ENCODE results near the gene FAM107B.

Gene FAM107B

GRCh38 chr10:14536241-14537213, 238.2 kb downstream of the FAM107B start (continued):
- TF ChIP-seq ZNF398 (tag by site-specific recombination; IDR thresholded peaks at IDR 0.05), result no peak
- TF ChIP-seq ZNF16 (tag by site-specific recombination; IDR thresholded peaks at IDR 0.05; ENCODE audit: low read depth), result no peak
- no peak for TF ChIP-seq ZXDB (tag by site-specific recombination; IDR thresholded peaks at IDR 0.05)
- peak; percentile 73; the same call in 1 of the 2 replicates for TF ChIP-seq IKZF3 (tag by site-specific recombination; IDR thresholded peaks at IDR 0.05)
- TF ChIP-seq ZNF48 (tag by site-specific recombination; IDR thresholded peaks at IDR 0.05), result no peak
- TF ChIP-seq YY2 (tag by site-specific recombination; IDR thresholded peaks at IDR 0.05), result no peak
- no peak for TF ChIP-seq ZNF555 (tag by site-specific recombination; conservative IDR thresholded peaks at IDR 0.05)
- TF ChIP-seq ZNF366 (tag by site-specific recombination; conservative IDR thresholded peaks at IDR 0.05), result no peak
- no peak for TF ChIP-seq ZNF768 (tag by site-specific recombination; IDR thresholded peaks at IDR 0.05)

GRCh38 chr10:14535457-14536130, 239.1 kb downstream of the FAM107B start:
- ChIA-PET CTCF (interaction anchor here (0.7 to 4.5 kb wide), 7 partner anchors 17 to 786 kb away, joined by 3 to 26 read pairs (median 3); no protein-coding TSS in a partner anchor), POLR2A (no interaction called here)
- no peak overlapping the region for H3K4me3 ChIP-seq (ENCODE audit: low read depth, low read length)
- H3K36me3 ChIP-seq (ENCODE audit: control insufficient read depth in 2 of 2, insufficient read depth in 1 of 2, low read length in 2 of 2), result no peaks in the 10 kb centered on the region; a peak in 1 of 3 replicates
- no peak for TF ChIP-seq OSR2 (tag by site-specific recombination; IDR thresholded peaks at IDR 0.05)
- no peak for TF ChIP-seq ZNF704 (tag by site-specific recombination; IDR thresholded peaks at IDR 0.05)
- no peak for TF ChIP-seq SP2 (tag by site-specific recombination; IDR thresholded peaks at IDR 0.05)
- TF ChIP-seq HIC1 (tag by site-specific recombination; IDR thresholded peaks at IDR 0.05), result no peak
- H3K9me3 ChIP-seq (ENCODE audit: control insufficient read depth, insufficient read depth, low read depth, low read length), result no peaks in the 10 kb centered on the region
- H3K4me1 ChIP-seq (ENCODE audit: control insufficient read depth, insufficient read depth, low read length), result no peaks in the 10 kb centered on the region
- H3K27ac ChIP-seq (ENCODE audit: extremely low read depth, low read depth, low read length), result no peak overlapping the region

- H3K4me3 ChIP-seq (ENCODE audit: low read depth, low read length), result no peak overlapping the region
- H3K9me3 ChIP-seq (ENCODE audit: control insufficient read depth, insufficient read depth, low read depth, low read length), result no peaks in the 10 kb centered on the region
- POLR2A ChIA-PET, result no interaction called here
- H3K4me1 ChIP-seq (ENCODE audit: control insufficient read depth, insufficient read depth, low read length), result no peaks in the 10 kb centered on the region
- H3K27ac ChIP-seq (ENCODE audit: extremely low read depth, low read depth, low read length), result no peak overlapping the region
- H3K36me3 ChIP-seq (ENCODE audit: control insufficient read depth in 2 of 2, insufficient read depth in 1 of 2, low read length in 2 of 2), result peaks cover 0 to 3% of the 10 kb centered on the region in 2 experiments; a peak in 2 of 3 replicates
- no peak for TF ChIP-seq HIC1 (tag by site-specific recombination; IDR thresholded peaks at IDR 0.05)
- TF ChIP-seq ZNF433 (tag by site-specific recombination; IDR thresholded peaks at IDR 0.05; ENCODE audit: low read depth), result no peak
- no peak for TF ChIP-seq ZNF530 (tag by site-specific recombination; IDR thresholded peaks at IDR 0.05; ENCODE audit: low read depth)
- CTCF ChIA-PET, result interaction anchor here (0.5 to 1.5 kb wide), 3 partner anchors 89 to 573 kb away, joined by 3 to 4 read pairs (median 4); no protein-coding TSS in a partner anchor
Observed at GRCh38 chr10:14534152-14534551, 240.5 kb downstream of the FAM107B start.

All from HEK293 (cell line).